ENCODE results near the gene DAZAP2. TPM values are rescaled to one million over a fixed set of nuclear protein-coding genes. Genes with fewer than 3 reads are reported as not detected.
"Not testable (repeated sequence)": the region's sequence is repeated elsewhere in the genome, so short reads cannot be mapped to it uniquely, and the experiment has no call there.

The DAZAP2 gene
- total RNA-seq, 1 donor from 2014 or later, result 48.4 TPM

DNA sequence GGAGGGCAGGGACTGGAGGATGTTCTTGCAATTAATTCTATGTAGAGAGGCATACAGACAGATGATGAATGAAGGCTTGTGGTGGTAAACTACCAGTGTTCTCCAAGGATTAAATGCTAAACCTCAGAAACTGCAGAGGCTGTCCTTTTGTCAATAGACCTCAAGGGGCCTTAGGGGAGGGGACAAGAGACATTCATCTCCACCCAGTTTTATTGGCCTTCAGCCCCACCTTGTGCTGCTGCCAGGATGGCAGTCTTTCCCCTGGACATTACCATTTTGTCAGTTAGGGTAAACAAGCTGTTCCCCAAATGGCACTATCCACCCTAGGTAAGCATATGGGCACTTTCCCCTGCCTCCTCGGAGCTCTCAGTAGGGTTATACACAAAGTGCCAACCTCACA lies 36.5 kb downstream of the DAZAP2 start:
- peak overlapping the region; percentile 34 for H2AFZ ChIP-seq (replicated peaks)
- no peaks in the 10 kb centered on the region for H3K9me3 Mint-ChIP-seq
- H3K4me2 ChIP-seq, result peak overlapping the region; percentile 2
- H3K27ac ChIP-seq, result no peak overlapping the region
- no peak overlapping the region for H3K27ac Mint-ChIP-seq
- no peaks in the 10 kb centered on the region for H3K36me3 ChIP-seq
- H3K27me3 ChIP-seq, result peaks cover 17% of the 10 kb centered on the region
- H3K4me1 ChIP-seq, result peaks cover 9% of the 10 kb centered on the region
- no peak overlapping the region for H3K9ac ChIP-seq
- H3K36me3 Mint-ChIP-seq, result no peaks in the 10 kb centered on the region
- DNase-seq (ENCODE audit: low spot score), result peak; percentile 30
- peaks cover 14% of the 10 kb centered on the region for H3F3A ChIP-seq (ENCODE audit: low read depth)
- no peaks in the 10 kb centered on the region for H4K20me1 ChIP-seq (ENCODE audit: low read depth)
- H3K4me3 ChIP-seq, result no peak overlapping the region
- no peaks in the 10 kb centered on the region for H3K9me3 ChIP-seq (ENCODE audit: low read depth)
- peaks cover 8% of the 10 kb centered on the region for H3K4me1 Mint-ChIP-seq
- peaks cover 23% of the 10 kb centered on the region for H3K27me3 Mint-ChIP-seq (ENCODE audit: insufficient read depth, low read depth)
- no peak overlapping the region for H3K4me3 Mint-ChIP-seq
- H3K79me2 ChIP-seq (ENCODE audit: low read depth), result no peaks in the 10 kb centered on the region
- TF ChIP-seq EZH2phosphoT487 (IDR thresholded peaks at IDR 0.05) (no peak), EZH2 (IDR thresholded peaks at IDR 0.05) (no peak)
- TF ChIP-seq, protein P1, sequence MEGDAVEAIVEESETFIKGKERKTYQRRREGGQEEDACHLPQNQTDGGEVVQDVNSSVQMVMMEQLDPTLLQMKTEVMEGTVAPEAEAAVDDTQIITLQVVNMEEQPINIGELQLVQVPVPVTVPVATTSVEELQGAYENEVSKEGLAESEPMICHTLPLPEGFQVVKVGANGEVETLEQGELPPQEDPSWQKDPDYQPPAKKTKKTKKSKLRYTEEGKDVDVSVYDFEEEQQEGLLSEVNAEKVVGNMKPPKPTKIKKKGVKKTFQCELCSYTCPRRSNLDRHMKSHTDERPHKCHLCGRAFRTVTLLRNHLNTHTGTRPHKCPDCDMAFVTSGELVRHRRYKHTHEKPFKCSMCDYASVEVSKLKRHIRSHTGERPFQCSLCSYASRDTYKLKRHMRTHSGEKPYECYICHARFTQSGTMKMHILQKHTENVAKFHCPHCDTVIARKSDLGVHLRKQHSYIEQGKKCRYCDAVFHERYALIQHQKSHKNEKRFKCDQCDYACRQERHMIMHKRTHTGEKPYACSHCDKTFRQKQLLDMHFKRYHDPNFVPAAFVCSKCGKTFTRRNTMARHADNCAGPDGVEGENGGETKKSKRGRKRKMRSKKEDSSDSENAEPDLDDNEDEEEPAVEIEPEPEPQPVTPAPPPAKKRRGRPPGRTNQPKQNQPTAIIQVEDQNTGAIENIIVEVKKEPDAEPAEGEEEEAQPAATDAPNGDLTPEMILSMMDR (IDR thresholded peaks at IDR 0.05), result no peak

DNA sequence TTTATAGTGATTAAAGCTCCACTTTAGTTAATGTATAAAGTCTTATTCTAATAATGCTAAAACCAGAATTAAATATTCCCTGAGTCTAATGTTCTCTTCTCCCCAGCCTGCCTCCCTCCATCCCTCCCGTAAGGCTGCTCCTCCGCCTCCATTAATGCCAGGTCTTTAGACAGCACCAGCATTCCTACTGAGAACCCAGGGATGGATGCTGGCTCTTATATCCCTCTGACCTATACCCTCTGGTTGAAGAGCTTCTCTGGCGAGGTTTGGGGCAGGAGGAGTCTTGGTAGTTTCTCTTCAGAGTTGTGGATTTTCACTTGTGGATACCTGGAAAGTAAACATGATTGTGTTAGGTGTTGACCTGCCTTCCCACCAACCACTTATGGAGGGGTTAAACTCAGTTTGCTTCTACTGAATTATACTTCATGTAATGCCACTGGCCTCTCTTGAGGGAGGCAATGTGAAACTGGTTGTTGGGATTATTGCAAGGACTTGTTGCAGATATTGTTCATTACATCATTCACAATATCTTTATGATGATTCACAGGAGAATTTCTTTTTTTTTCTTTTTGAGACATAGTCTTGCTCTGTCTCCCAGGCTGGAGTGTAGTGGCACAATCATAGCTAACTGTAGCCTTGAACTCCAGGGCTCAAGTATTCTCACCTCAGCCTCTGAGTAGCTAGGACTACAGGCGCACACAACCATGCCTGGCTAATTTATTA lies 42.7 kb downstream of the DAZAP2 start:
- Mint-ChIP-seq H3K9me3 (no peaks in the 10 kb centered on the region), H3K4me3 (no peak overlapping the region), H3K27me3 (ENCODE audit: insufficient read depth, low read depth) (peaks cover 8% of the 10 kb centered on the region), H3K36me3 (no peaks in the 10 kb centered on the region), H3K4me1 (no peaks in the 10 kb centered on the region), H3K27ac (no peak overlapping the region)
- no peak for DNase-seq (ENCODE audit: low spot score)
- Histone ChIP-seq H3K4me2 (no peak overlapping the region), H3F3A (ENCODE audit: low read depth) (no peaks in the 10 kb centered on the region), H3K9ac (no peak overlapping the region), H3K9me3 (ENCODE audit: low read depth) (no peaks in the 10 kb centered on the region), H3K27ac (no peak overlapping the region), H4K20me1 (ENCODE audit: low read depth) (no peaks in the 10 kb centered on the region), H2AFZ (replicated peaks) (no peak overlapping the region), H3K79me2 (ENCODE audit: low read depth) (no peaks in the 10 kb centered on the region), H3K36me3 (no peaks in the 10 kb centered on the region), H3K4me1 (no peaks in the 10 kb centered on the region), H3K4me3 (no peak overlapping the region), H3K27me3 (no peaks in the 10 kb centered on the region)
- TF ChIP-seq EZH2 (IDR thresholded peaks at IDR 0.05) (no peak), EZH2phosphoT487 (IDR thresholded peaks at IDR 0.05) (no peak)
- TF ChIP-seq, protein P1 (IDR thresholded peaks at IDR 0.05), result no peak

DNA sequence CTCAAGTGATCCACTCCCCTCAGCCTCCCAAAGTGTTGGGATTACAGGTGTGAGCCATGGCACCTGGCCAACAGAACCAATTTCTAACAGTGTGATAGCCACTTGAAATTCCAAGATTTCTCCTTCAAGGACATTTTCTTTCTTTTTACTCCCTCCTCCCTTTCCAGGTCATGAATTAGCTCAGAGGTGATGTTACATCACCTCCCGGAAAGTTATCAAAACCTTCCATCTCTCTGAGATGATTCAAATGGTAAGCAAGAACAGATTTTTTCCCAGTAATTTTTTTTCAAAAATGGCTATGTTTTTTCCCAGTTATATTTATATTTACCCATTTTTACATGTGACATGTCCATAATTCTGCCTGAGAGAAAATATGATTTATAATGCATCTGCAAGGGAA lies 47.2 kb downstream of the DAZAP2 start:
- H3K27ac Mint-ChIP-seq, result no peak overlapping the region
- H3K4me1 Mint-ChIP-seq, result no peaks in the 10 kb centered on the region
- no peaks in the 10 kb centered on the region for H3K9me3 Mint-ChIP-seq
- TF ChIP-seq, protein P1 (IDR thresholded peaks at IDR 0.05), result no peak
- no peak overlapping the region for H3K27ac ChIP-seq
- H3K27me3 ChIP-seq, result no peaks in the 10 kb centered on the region
- no peaks in the 10 kb centered on the region for H3F3A ChIP-seq (ENCODE audit: low read depth)
- peaks cover 6% of the 10 kb centered on the region for H3K27me3 Mint-ChIP-seq (ENCODE audit: insufficient read depth, low read depth)
- H3K79me2 ChIP-seq (ENCODE audit: low read depth), result no peaks in the 10 kb centered on the region
- no peaks in the 10 kb centered on the region for H3K4me1 ChIP-seq
- H3K4me3 ChIP-seq, result no peak overlapping the region
- H3K4me2 ChIP-seq, result no peak overlapping the region
- no peak overlapping the region for H2AFZ ChIP-seq (replicated peaks)
- no peaks in the 10 kb centered on the region for H3K36me3 ChIP-seq
- no peak overlapping the region for H3K4me3 Mint-ChIP-seq
- no peaks in the 10 kb centered on the region for H4K20me1 ChIP-seq (ENCODE audit: low read depth)
- no peaks in the 10 kb centered on the region for H3K9me3 ChIP-seq (ENCODE audit: low read depth)
- no peak overlapping the region for H3K9ac ChIP-seq
- no peaks in the 10 kb centered on the region for H3K36me3 Mint-ChIP-seq
- DNase-seq (ENCODE audit: low spot score), result no peak

DNA sequence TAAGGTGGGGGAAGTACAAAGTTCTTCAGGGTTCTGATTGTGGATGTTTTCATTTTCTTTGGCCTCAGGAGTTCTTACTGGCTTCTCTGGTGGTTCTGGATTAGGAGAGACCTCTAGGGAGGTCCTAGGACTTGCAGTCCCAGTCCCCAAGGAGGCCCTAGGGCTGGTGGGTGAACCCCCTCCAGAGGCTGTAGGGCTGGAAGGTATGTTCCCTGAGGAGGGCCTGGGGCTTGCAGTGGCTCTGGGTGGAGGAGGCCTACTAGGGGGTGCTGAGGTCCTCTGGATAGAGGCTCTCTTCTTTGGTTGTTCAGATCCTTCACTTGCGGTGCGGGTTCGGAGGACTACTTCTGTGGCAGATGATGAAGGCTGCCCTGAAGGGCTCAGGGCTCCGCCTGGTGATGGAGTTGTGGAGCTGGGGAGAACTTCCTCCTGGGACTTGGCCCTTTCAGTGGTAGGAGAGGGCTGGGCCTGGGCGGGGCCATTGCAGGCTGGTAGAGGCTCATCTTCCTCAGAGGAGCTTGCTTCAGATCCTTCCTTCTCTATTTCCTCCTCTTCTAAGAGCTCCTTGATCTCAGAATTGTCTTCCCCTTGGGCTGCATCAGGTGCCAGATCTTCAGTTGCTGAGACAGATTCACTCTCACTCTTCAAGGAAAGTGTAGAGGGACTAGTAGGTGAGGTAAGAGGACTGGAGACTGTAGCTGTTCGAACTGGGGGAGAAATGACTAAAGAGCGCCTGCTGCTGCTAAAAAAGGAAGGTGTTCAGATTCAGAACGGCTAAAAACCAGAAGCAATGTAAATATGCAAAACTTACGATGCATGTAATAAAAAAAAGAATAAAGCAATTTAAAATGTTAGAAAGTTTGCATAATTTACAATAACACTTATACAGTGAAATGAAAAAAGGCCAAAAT lies 53.2 kb downstream of the DAZAP2 start:
- not testable (repeated sequence) for H3K4me3 Mint-ChIP-seq; H3K4me1 ChIP-seq; H3K4me1 Mint-ChIP-seq; H3K4me2 ChIP-seq; H3K36me3 ChIP-seq; H3K79me2 ChIP-seq (ENCODE audit: low read depth); H3K36me3 Mint-ChIP-seq; H3K27me3 ChIP-seq; H3K27me3 Mint-ChIP-seq (ENCODE audit: insufficient read depth, low read depth); H4K20me1 ChIP-seq (ENCODE audit: low read depth); H3K9me3 Mint-ChIP-seq; H3F3A ChIP-seq (ENCODE audit: low read depth); H3K9me3 ChIP-seq (ENCODE audit: low read depth); H3K27ac ChIP-seq; DNase-seq (ENCODE audit: low spot score); H3K4me3 ChIP-seq; H3K9ac ChIP-seq
- H2AFZ ChIP-seq (replicated peaks), result peak overlapping the region; percentile 82
- peak overlapping the region; percentile 43 for H3K27ac Mint-ChIP-seq

All from neural progenitor cell (in vitro differentiated cells).